Activated T-helper 2 cell treated with anti-CD3 and anti-CD28 coated beads, Interferon-gamma antibody, Interleukin-2, Interleukin-4, amounts not matched to agents 10 μg/mL and 5 μg/mL and 100 μg/mL, durations not matched to agents 14 hours and 24 hours and 36 hours (primary cell): ENCODE results near the gene RBFOX1. TPM values are rescaled to one million over a fixed set of nuclear protein-coding genes. Genes with fewer than 3 reads are reported as not detected.

Source experiments
- DNase-seq: peaks from one replicate; pipeline ENCODE4 v3.0.0; 2021; ENCODE audit warnings: low spot score
- H3K27ac Mint-ChIP-seq: one replicate; pipeline ENCODE4 v1.8.0; 2021; ENCODE audit warnings: mixed read lengths
- H3K27me3 Mint-ChIP-seq: one replicate; pipeline ENCODE4 v1.8.0; 2021; ENCODE audit warnings: low read depth, mixed read lengths
- H3K36me3 Mint-ChIP-seq: one replicate; pipeline ENCODE4 v1.8.0; 2021; ENCODE audit warnings: low read depth, mixed read lengths
- H3K4me1 Mint-ChIP-seq: one replicate; pipeline ENCODE4 v1.8.0; 2021; ENCODE audit warnings: low read depth, mixed read lengths
- H3K4me3 Mint-ChIP-seq: one replicate; pipeline ENCODE4 v1.8.0; 2021; ENCODE audit warnings: low read depth, mild to moderate bottlenecking, moderate library complexity, mixed read lengths
- H3K9me3 Mint-ChIP-seq: one replicate; pipeline ENCODE4 v1.8.0; 2021; ENCODE audit warnings: mixed read lengths
- intact Hi-C: fragments of 100-400 bp; cut with micrococcal nuclease; formaldehyde crosslinking; loops from one replicate; pipeline ENCODE4 v1.15.1; 2023
- total RNA-seq: library from RNA; stranded (reverse); gene quantifications from 2 replicates; pipeline ENCODE4 v1.2.3, GENCODE V29; 2022

RBFOX1 gene
- total RNA-seq, 1 donor from 2014 or later, result not detected

- H3K4me1 Mint-ChIP-seq, result no peaks in the 10 kb centered on the region
- no peak for DNase-seq
- peaks cover 49% of the 10 kb centered on the region for H3K9me3 Mint-ChIP-seq
- no peak overlapping the region for H3K27ac Mint-ChIP-seq
- H3K4me3 Mint-ChIP-seq, result no peak overlapping the region
- no peaks in the 10 kb centered on the region for H3K27me3 Mint-ChIP-seq
- intact Hi-C loops, result no loop called here
- no peaks in the 10 kb centered on the region for H3K36me3 Mint-ChIP-seq
Observed at GRCh38 chr16:7597677-7598076, 265.0 kb downstream of the RBFOX1 start.

- no peak for DNase-seq
- Mint-ChIP-seq H3K9me3 (peaks cover 66% of the 10 kb centered on the region), H3K36me3 (no peaks in the 10 kb centered on the region), H3K27me3 (no peaks in the 10 kb centered on the region), H3K4me3 (no peak overlapping the region), H3K27ac (no peak overlapping the region), H3K4me1 (no peaks in the 10 kb centered on the region)
- intact Hi-C loops, result no loop called here
Observed at GRCh38 chr16:7601100-7601499, 268.5 kb downstream of the RBFOX1 start.

- Mint-ChIP-seq H3K27me3 (no peaks in the 10 kb centered on the region), H3K27ac (no peak overlapping the region), H3K4me3 (no peak overlapping the region), H3K4me1 (no peaks in the 10 kb centered on the region), H3K36me3 (no peaks in the 10 kb centered on the region), H3K9me3 (peaks cover 74% of the 10 kb centered on the region)
- intact Hi-C loops, result no loop called here
- DNase-seq, result no peak
Observed at GRCh38 chr16:7602291-7602950, 269.8 kb downstream of the RBFOX1 start.

- Mint-ChIP-seq H3K27ac (no peak overlapping the region), H3K27me3 (no peaks in the 10 kb centered on the region), H3K4me1 (no peaks in the 10 kb centered on the region), H3K36me3 (no peaks in the 10 kb centered on the region), H3K4me3 (no peak overlapping the region), H3K9me3 (peaks cover 70% of the 10 kb centered on the region)
- no peak for DNase-seq
- intact Hi-C loops, result no loop called here
Observed at GRCh38 chr16:7605812-7606211, 273.2 kb downstream of the RBFOX1 start.

- Mint-ChIP-seq H3K9me3 (peaks cover 54% of the 10 kb centered on the region), H3K27me3 (no peaks in the 10 kb centered on the region), H3K36me3 (no peaks in the 10 kb centered on the region), H3K4me1 (no peaks in the 10 kb centered on the region), H3K4me3 (no peak overlapping the region), H3K27ac (no peak overlapping the region)
- intact Hi-C loops, result no loop called here
- DNase-seq, result no peak
Observed at GRCh38 chr16:7612671-7613070, 280.0 kb downstream of the RBFOX1 start.

- DNase-seq, result no peak
- no peaks in the 10 kb centered on the region for H3K27me3 Mint-ChIP-seq
- no peaks in the 10 kb centered on the region for H3K36me3 Mint-ChIP-seq
- H3K9me3 Mint-ChIP-seq, result peaks cover 49% of the 10 kb centered on the region
- intact Hi-C loops, result no loop called here
- no peak overlapping the region for H3K27ac Mint-ChIP-seq
- H3K4me1 Mint-ChIP-seq, result no peaks in the 10 kb centered on the region
- H3K4me3 Mint-ChIP-seq, result no peak overlapping the region
Observed at GRCh38 chr16:7613518-7613917, 280.9 kb downstream of the RBFOX1 start.

GRCh38 chr16:7614021-7614795 is 281.6 kb downstream of the RBFOX1 start:
- peaks cover 45% of the 10 kb centered on the region for H3K9me3 Mint-ChIP-seq
- intact Hi-C loops, result no loop called here

GRCh38 chr16:7615565-7615964 is 282.9 kb downstream of the RBFOX1 start:
- no peaks in the 10 kb centered on the region for H3K36me3 Mint-ChIP-seq
- intact Hi-C loops, result no loop called here
- H3K4me3 Mint-ChIP-seq, result no peak overlapping the region
- peaks cover 45% of the 10 kb centered on the region for H3K9me3 Mint-ChIP-seq
- DNase-seq, result no peak
- H3K27me3 Mint-ChIP-seq, result no peaks in the 10 kb centered on the region
- H3K4me1 Mint-ChIP-seq, result no peaks in the 10 kb centered on the region
- no peak overlapping the region for H3K27ac Mint-ChIP-seq

More at GRCh38 chr16:7614021-7614795, 281.6 kb downstream of the RBFOX1 start:
- Mint-ChIP-seq H3K27me3 (no peaks in the 10 kb centered on the region), H3K4me3 (no peak overlapping the region), H3K27ac (no peak overlapping the region), H3K36me3 (no peaks in the 10 kb centered on the region), H3K4me1 (no peaks in the 10 kb centered on the region)
- DNase-seq, result no peak

- DNase-seq, result no peak
- Mint-ChIP-seq H3K27me3 (no peaks in the 10 kb centered on the region), H3K9me3 (peaks cover 35% of the 10 kb centered on the region), H3K36me3 (no peaks in the 10 kb centered on the region), H3K4me3 (no peak overlapping the region), H3K27ac (no peak overlapping the region), H3K4me1 (no peaks in the 10 kb centered on the region)
- intact Hi-C loops, result no loop called here
Observed at GRCh38 chr16:7624871-7625766, 292.5 kb downstream of the RBFOX1 start.

- H3K27me3 Mint-ChIP-seq, result no peaks in the 10 kb centered on the region
- no peaks in the 10 kb centered on the region for H3K36me3 Mint-ChIP-seq
- intact Hi-C loops, result no loop called here
- no peak overlapping the region for H3K4me3 Mint-ChIP-seq
- H3K4me1 Mint-ChIP-seq, result no peaks in the 10 kb centered on the region
- no peak for DNase-seq
- no peak overlapping the region for H3K27ac Mint-ChIP-seq
- peaks cover 42% of the 10 kb centered on the region for H3K9me3 Mint-ChIP-seq
Observed at GRCh38 chr16:7628981-7629380, 296.3 kb downstream of the RBFOX1 start.

- intact Hi-C loops, result no loop called here
- Mint-ChIP-seq H3K4me3 (no peak overlapping the region), H3K27ac (no peak overlapping the region), H3K9me3 (peaks cover 45% of the 10 kb centered on the region), H3K36me3 (no peaks in the 10 kb centered on the region), H3K4me1 (no peaks in the 10 kb centered on the region), H3K27me3 (no peaks in the 10 kb centered on the region)
- DNase-seq, result no peak
Observed at GRCh38 chr16:7629571-7629970, 296.9 kb downstream of the RBFOX1 start.

- intact Hi-C loops, result no loop called here
- Mint-ChIP-seq H3K4me1 (no peaks in the 10 kb centered on the region), H3K9me3 (peaks cover 43% of the 10 kb centered on the region), H3K4me3 (no peak overlapping the region), H3K36me3 (no peaks in the 10 kb centered on the region), H3K27me3 (no peaks in the 10 kb centered on the region), H3K27ac (no peak overlapping the region)
- DNase-seq, result no peak
Observed at GRCh38 chr16:7637446-7637845, 304.8 kb downstream of the RBFOX1 start.

GRCh38 chr16:7638306-7638705 is 305.7 kb downstream of the RBFOX1 start:
- Mint-ChIP-seq H3K27ac (no peak overlapping the region), H3K36me3 (no peaks in the 10 kb centered on the region), H3K27me3 (no peaks in the 10 kb centered on the region)

More at GRCh38 chr16:7638306-7638705, 305.7 kb downstream of the RBFOX1 start:
- DNase-seq, result no peak
- intact Hi-C loops, result no loop called here
- no peaks in the 10 kb centered on the region for H3K4me1 Mint-ChIP-seq
- H3K4me3 Mint-ChIP-seq, result no peak overlapping the region
- H3K9me3 Mint-ChIP-seq, result peaks cover 49% of the 10 kb centered on the region
